GM23338 (cell line): Measurements from ENCODE around the gene BARHL2. TPM values are rescaled to one million over a fixed set of nuclear protein-coding genes. Genes with fewer than 3 reads are reported as not detected.

ENCODE experiments used
- ATAC-seq: fragments of 200-7000 bp; cut with Tn5 transposase; 3 replicates; pipeline ENCODE4 v1.9.1; 2020
- DNase-seq: peaks from one replicate; pipeline ENCODE4 v3.0.0-alpha.2; 2015; ENCODE audit warnings: low spot score
- H2AFZ ChIP-seq: fragments of 200-600 bp; sonication (generic); 2 replicates; pipeline ENCODE4 v1.8.0; 2016; ENCODE audit warnings: antibody characterized with exemption, mild to moderate bottlenecking, moderate library complexity
- H3F3A ChIP-seq: fragments of 200-600 bp; sonication (generic); replicated peaks from 2 replicates; pipeline ENCODE4 v1.8.0; 2017; ENCODE audit warnings: antibody characterized with exemption, mixed run types, low read depth
- H3K27ac ChIP-seq: fragments of 200-600 bp; sonication (generic); 2 replicates; pipeline ENCODE4 v1.6.1; 2016; ENCODE audit warnings: low read depth
- H3K27me3 ChIP-seq: fragments of 200-600 bp; sonication (generic); 2 replicates; pipeline ENCODE4 v1.8.0; 2016; ENCODE audit warnings: mild to moderate bottlenecking, mixed run types, moderate library complexity; ENCODE audit not compliant: insufficient read depth
- H3K36me3 ChIP-seq: fragments of 200-600 bp; sonication (generic); 2 replicates; pipeline ENCODE4 v1.8.0; 2016; ENCODE audit warnings: mild to moderate bottlenecking; ENCODE audit not compliant: insufficient read depth
- H3K4me1 ChIP-seq: fragments of 200-600 bp; sonication (generic); 2 replicates; pipeline ENCODE4 v1.8.0; 2016; ENCODE audit warnings: mild to moderate bottlenecking, moderate library complexity; ENCODE audit not compliant: insufficient read depth
- H3K4me2 ChIP-seq: fragments of 200-600 bp; sonication (generic); 2 replicates; pipeline ENCODE4 v1.7.1; 2017; ENCODE audit warnings: mixed run types
- H3K4me3 ChIP-seq: fragments of 200-600 bp; sonication (generic); 2 replicates; pipeline ENCODE4 v1.6.1; 2016; ENCODE audit warnings: mixed run types
- H3K79me2 ChIP-seq: fragments of 200-600 bp; sonication (generic); replicated peaks from 2 replicates; pipeline ENCODE4 v1.8.0; 2017; ENCODE audit warnings: mild to moderate bottlenecking; ENCODE audit not compliant: insufficient read depth
- H3K9me2 ChIP-seq: fragments of 200-600 bp; sonication (generic); 2 replicates; pipeline ENCODE4 v1.8.0; 2017; ENCODE audit not compliant: insufficient read depth
- H4K20me1 ChIP-seq: fragments of 200-600 bp; sonication (generic); replicated peaks from 2 replicates; pipeline ENCODE4 v1.8.0; 2017; ENCODE audit warnings: mild to moderate bottlenecking; ENCODE audit not compliant: insufficient read depth
- H3K27ac Mint-ChIP-seq: 2 replicates; pipeline ENCODE4 v1.8.0; 2020; ENCODE audit warnings: inconsistent platforms, mild to moderate bottlenecking, moderate library complexity, mixed read lengths
- H3K27me3 Mint-ChIP-seq: 3 replicates; pipeline ENCODE4 v1.8.0; 2022; ENCODE audit warnings: low read depth, mild to moderate bottlenecking, moderate library complexity, mixed read lengths, inconsistent platforms; ENCODE audit not compliant: insufficient read depth, poor library complexity
- H3K36me3 Mint-ChIP-seq: 3 replicates; pipeline ENCODE4 v1.8.0; 2021; ENCODE audit warnings: low read depth, mild to moderate bottlenecking, inconsistent platforms, moderate library complexity, mixed read lengths
- H3K4me1 Mint-ChIP-seq: 3 replicates; pipeline ENCODE4 v1.8.0; 2020; ENCODE audit warnings: mild to moderate bottlenecking, inconsistent platforms, mixed read lengths
- H3K4me3 Mint-ChIP-seq: 3 replicates; pipeline ENCODE4 v1.8.0; 2021; ENCODE audit warnings: moderate library complexity, mild to moderate bottlenecking, inconsistent platforms, mixed read lengths
- H3K9me3 Mint-ChIP-seq: 3 replicates; pipeline ENCODE4 v1.8.0; 2020; ENCODE audit warnings: moderate library complexity, mild to moderate bottlenecking, inconsistent platforms, mixed read lengths
- CREB1 ChIP-seq: fragments of 250-450 bp; sonication (Bioruptor Pico); IDR thresholded peaks from 2 replicates; pipeline ENCODE4 v1.5.0; 2020; ENCODE audit warnings: low read depth, mild to moderate bottlenecking, moderate library complexity
- EZH2 ChIP-seq: fragments of 200-600 bp; sonication (generic); IDR thresholded peaks from one replicate; pipeline ENCODE4 v1.8.0; 2017; ENCODE audit warnings: antibody characterized with exemption, mild to moderate bottlenecking, low read depth; ENCODE audit not compliant: unreplicated experiment
- NANOG ChIP-seq: IDR thresholded peaks from 2 replicates; pipeline ENCODE4 v1.6.1; 2016; ENCODE audit warnings: antibody characterized with exemption, borderline replicate concordance
- POLR2AphosphoS5 ChIP-seq: IDR thresholded peaks from 2 replicates; pipeline ENCODE4 v1.6.1; 2016; ENCODE audit warnings: antibody characterized with exemption, low read depth
- polyA plus RNA-seq: library from polyadenylated mRNA; unstranded; fragments of >200 nt; fragmentation: Nextera tagmentation; extraction: Ambion mirVana; gene quantifications from 2 replicates; pipeline ENCODE4 v1.2.1, GENCODE V29; 2016
- total RNA-seq: library from RNA; depleted of rRNA; stranded (reverse); fragments of >200 nt; shearing (Covaris generic); gene quantifications from 2 replicates; pipeline ENCODE4 v1.2.3, GENCODE V29; 2014
- TF ChIP-seq, protein P1 (sequence below): fragments of 250-450 bp; sonication (Bioruptor Pico); IDR thresholded peaks from 2 replicates; pipeline ENCODE4 v1.5.0; 2020; ENCODE audit warnings: mild to moderate bottlenecking, moderate library complexity
- TF ChIP-seq, protein P2 (sequence below): IDR thresholded peaks from one replicate; pipeline ENCODE4 v1.6.1; 2018; ENCODE audit warnings: antibody characterized with exemption; ENCODE audit not compliant: unreplicated experiment
- TF ChIP-seq, protein P3 (sequence below), 2 experiments: fragments of 200-600 bp in 1 of 2; sonication (generic) in 1 of 2; conservative IDR thresholded peaks; 2 replicates each; pipeline versions ENCODE4 v1.5.1 to v1.6.1; 2016 to 2017; ENCODE audit warnings: antibody characterized with exemption in 2 of 2, low read depth in 2 of 2, mild to moderate bottlenecking in 2 of 2, moderate library complexity in 1 of 2

The BARHL2 gene
- total and polyA plus RNA-seq, 2 experiments from 2014 or later, result not detected

DNA sequence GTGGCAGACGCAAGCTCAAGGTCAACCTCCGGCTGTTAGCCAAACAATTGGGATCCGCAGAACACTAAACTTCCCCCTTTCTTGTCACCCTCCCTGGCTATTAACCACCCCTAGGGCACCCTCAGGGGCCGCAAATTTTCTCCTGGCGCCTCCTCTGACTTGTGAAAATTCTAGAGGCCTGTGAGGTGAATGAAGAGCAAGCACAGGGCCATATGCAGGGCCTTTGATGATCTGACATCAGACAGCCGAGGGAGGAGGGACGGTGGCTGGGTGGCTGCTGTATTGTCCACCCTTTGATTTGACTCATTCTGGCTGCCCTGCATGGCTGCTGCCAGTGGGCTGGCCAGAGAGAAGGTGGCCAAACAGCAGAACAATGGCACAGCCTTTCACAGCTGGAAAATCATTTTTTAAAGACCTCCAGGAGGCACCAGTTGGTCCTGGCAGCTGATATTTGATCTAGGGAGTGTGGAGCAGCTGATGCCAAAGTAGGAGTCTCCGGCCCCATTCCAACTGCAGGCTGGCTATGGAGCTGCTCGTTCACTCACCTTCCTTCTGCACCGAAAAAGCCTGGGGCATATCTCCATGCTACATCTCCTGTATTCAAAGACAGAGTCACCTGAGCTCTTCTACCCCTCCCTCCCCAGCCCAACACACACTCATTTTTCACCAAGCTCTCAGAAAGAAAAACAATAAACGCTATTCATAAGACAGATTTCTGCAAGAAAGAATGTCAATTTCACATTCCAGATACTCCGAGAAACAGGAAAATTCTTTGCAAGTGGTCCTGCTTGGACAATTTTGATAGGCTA lies 44.9 kb upstream of the BARHL2 start:
- 0 out of 2 replicates have a peak, but pooled peaks cover 4% of the 10 kb centered on the region for H3K4me1 ChIP-seq
- H2AFZ ChIP-seq, result peak overlapping the region; percentile 78
- no peak overlapping the region for H3K4me3 ChIP-seq
- no peaks in the 10 kb centered on the region for H3K36me3 Mint-ChIP-seq
- peaks cover 5% of the 10 kb centered on the region for H3K27me3 Mint-ChIP-seq
- no peaks in the 10 kb centered on the region for H3K79me2 ChIP-seq
- H3K4me3 Mint-ChIP-seq, result no peak overlapping the region
- no peak overlapping the region for H3K27ac ChIP-seq
- no peaks in the 10 kb centered on the region for H3K9me3 Mint-ChIP-seq
- no peaks in the 10 kb centered on the region for H3K9me2 ChIP-seq
- peak overlapping the region; percentile 48; the same call in 1 of the 2 replicates for H3K4me2 ChIP-seq
- ATAC-seq (peak; percentile 72), DNase-seq (peak; percentile 18)
- H3K27me3 ChIP-seq, result no peaks in the 10 kb centered on the region
- H3F3A ChIP-seq, result no peaks in the 10 kb centered on the region
- H4K20me1 ChIP-seq, result no peaks in the 10 kb centered on the region
- peaks cover 13% of the 10 kb centered on the region for H3K4me1 Mint-ChIP-seq
- H3K27ac Mint-ChIP-seq, result no peak overlapping the region
- H3K36me3 ChIP-seq, result no peaks in the 10 kb centered on the region
- TF ChIP-seq NANOG (no peak), EZH2 (no peak), CREB1 (CRISPR knock-in tag) (no peak), POLR2AphosphoS5 (no peak)
- TF ChIP-seq, protein P1, sequence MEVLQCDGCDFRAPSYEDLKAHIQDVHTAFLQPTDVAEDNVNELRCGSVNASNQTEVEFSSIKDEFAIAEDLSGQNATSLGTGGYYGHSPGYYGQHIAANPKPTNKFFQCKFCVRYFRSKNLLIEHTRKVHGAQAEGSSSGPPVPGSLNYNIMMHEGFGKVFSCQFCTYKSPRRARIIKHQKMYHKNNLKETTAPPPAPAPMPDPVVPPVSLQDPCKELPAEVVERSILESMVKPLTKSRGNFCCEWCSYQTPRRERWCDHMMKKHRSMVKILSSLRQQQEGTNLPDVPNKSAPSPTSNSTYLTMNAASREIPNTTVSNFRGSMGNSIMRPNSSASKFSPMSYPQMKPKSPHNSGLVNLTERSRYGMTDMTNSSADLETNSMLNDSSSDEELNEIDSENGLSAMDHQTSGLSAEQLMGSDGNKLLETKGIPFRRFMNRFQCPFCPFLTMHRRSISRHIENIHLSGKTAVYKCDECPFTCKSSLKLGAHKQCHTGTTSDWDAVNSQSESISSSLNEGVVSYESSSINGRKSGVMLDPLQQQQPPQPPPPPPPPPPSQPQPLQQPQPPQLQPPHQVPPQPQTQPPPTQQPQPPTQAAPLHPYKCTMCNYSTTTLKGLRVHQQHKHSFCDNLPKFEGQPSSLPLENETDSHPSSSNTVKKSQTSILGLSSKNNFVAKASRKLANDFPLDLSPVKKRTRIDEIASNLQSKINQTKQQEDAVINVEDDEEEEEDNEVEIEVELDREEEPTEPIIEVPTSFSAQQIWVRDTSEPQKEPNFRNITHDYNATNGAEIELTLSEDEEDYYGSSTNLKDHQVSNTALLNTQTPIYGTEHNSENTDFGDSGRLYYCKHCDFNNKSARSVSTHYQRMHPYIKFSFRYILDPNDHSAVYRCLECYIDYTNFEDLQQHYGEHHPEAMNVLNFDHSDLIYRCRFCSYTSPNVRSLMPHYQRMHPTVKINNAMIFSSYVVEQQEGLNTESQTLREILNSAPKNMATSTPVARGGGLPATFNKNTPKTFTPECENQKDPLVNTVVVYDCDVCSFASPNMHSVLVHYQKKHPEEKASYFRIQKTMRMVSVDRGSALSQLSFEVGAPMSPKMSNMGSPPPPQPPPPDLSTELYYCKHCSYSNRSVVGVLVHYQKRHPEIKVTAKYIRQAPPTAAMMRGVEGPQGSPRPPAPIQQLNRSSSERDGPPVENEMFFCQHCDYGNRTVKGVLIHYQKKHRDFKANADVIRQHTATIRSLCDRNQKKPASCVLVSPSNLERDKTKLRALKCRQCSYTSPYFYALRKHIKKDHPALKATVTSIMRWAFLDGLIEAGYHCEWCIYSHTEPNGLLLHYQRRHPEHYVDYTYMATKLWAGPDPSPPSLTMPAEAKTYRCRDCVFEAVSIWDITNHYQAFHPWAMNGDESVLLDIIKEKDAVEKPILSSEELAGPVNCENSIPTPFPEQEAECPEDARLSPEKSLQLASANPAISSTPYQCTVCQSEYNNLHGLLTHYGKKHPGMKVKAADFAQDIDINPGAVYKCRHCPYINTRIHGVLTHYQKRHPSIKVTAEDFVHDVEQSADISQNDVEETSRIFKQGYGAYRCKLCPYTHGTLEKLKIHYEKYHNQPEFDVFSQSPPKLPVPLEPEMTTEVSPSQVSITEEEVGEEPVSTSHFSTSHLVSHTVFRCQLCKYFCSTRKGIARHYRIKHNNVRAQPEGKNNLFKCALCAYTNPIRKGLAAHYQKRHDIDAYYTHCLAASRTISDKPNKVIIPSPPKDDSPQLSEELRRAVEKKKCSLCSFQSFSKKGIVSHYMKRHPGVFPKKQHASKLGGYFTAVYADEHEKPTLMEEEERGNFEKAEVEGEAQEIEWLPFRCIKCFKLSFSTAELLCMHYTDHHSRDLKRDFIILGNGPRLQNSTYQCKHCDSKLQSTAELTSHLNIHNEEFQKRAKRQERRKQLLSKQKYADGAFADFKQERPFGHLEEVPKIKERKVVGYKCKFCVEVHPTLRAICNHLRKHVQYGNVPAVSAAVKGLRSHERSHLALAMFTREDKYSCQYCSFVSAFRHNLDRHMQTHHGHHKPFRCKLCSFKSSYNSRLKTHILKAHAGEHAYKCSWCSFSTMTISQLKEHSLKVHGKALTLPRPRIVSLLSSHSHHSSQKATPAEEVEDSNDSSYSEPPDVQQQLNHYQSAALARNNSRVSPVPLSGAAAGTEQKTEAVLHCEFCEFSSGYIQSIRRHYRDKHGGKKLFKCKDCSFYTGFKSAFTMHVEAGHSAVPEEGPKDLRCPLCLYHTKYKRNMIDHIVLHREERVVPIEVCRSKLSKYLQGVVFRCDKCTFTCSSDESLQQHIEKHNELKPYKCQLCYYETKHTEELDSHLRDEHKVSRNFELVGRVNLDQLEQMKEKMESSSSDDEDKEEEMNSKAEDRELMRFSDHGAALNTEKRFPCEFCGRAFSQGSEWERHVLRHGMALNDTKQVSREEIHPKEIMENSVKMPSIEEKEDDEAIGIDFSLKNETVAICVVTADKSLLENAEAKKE (CRISPR knock-in tag), result no peak
- TF ChIP-seq, protein P2, sequence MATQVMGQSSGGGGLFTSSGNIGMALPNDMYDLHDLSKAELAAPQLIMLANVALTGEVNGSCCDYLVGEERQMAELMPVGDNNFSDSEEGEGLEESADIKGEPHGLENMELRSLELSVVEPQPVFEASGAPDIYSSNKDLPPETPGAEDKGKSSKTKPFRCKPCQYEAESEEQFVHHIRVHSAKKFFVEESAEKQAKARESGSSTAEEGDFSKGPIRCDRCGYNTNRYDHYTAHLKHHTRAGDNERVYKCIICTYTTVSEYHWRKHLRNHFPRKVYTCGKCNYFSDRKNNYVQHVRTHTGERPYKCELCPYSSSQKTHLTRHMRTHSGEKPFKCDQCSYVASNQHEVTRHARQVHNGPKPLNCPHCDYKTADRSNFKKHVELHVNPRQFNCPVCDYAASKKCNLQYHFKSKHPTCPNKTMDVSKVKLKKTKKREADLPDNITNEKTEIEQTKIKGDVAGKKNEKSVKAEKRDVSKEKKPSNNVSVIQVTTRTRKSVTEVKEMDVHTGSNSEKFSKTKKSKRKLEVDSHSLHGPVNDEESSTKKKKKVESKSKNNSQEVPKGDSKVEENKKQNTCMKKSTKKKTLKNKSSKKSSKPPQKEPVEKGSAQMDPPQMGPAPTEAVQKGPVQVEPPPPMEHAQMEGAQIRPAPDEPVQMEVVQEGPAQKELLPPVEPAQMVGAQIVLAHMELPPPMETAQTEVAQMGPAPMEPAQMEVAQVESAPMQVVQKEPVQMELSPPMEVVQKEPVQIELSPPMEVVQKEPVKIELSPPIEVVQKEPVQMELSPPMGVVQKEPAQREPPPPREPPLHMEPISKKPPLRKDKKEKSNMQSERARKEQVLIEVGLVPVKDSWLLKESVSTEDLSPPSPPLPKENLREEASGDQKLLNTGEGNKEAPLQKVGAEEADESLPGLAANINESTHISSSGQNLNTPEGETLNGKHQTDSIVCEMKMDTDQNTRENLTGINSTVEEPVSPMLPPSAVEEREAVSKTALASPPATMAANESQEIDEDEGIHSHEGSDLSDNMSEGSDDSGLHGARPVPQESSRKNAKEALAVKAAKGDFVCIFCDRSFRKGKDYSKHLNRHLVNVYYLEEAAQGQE, result no peak
- TF ChIP-seq, protein P3, sequence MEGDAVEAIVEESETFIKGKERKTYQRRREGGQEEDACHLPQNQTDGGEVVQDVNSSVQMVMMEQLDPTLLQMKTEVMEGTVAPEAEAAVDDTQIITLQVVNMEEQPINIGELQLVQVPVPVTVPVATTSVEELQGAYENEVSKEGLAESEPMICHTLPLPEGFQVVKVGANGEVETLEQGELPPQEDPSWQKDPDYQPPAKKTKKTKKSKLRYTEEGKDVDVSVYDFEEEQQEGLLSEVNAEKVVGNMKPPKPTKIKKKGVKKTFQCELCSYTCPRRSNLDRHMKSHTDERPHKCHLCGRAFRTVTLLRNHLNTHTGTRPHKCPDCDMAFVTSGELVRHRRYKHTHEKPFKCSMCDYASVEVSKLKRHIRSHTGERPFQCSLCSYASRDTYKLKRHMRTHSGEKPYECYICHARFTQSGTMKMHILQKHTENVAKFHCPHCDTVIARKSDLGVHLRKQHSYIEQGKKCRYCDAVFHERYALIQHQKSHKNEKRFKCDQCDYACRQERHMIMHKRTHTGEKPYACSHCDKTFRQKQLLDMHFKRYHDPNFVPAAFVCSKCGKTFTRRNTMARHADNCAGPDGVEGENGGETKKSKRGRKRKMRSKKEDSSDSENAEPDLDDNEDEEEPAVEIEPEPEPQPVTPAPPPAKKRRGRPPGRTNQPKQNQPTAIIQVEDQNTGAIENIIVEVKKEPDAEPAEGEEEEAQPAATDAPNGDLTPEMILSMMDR (conservative IDR thresholded peaks at IDR 0.05; ENCODE audit: low read depth in 2 of 2), result no peak
